ENCODE measurements around the gene MORN2. TPM values are rescaled to one million over a fixed set of nuclear protein-coding genes. Genes with fewer than 3 reads are reported as not detected.
"Not testable (repeated sequence)": the region's sequence is repeated elsewhere in the genome, so short reads cannot be mapped to it uniquely, and the experiment has no call there.

The MORN2 gene
- total RNA-seq (10 to 100 TPM; 17.0 to 35.9 (median 22.0) TPM), polyA plus RNA-seq (10 to 100 TPM; 34.1 to 74.1 (median 55.0) TPM)
- long read RNA-seq, donor 1, transcript MORN2-201 (5 exons, 739 nt): major isoform, 28 of 33 reads
- long read RNA-seq, donor 1, partial matches to known transcripts: 5 of 33 reads
- long read RNA-seq, donor 1, other reads (novel, unspliced or antisense): 0 of 33 reads
- long read RNA-seq, donor 2, transcript MORN2-201 (5 exons, 739 nt): major isoform, 13 of 13 reads
- long read RNA-seq, donor 2, partial matches to known transcripts: 0 of 13 reads
- long read RNA-seq, donor 2, other reads (novel, unspliced or antisense): 0 of 13 reads
- long read RNA-seq, donor 3, transcript MORN2-201 (5 exons, 739 nt): major isoform, 18 of 29 reads
- long read RNA-seq, donor 3, partial matches to known transcripts: 11 of 29 reads
- long read RNA-seq, donor 3, other reads (novel, unspliced or antisense): 0 of 29 reads
- long read RNA-seq, donor 4, transcript MORN2-201 (5 exons, 739 nt): major isoform, 15 of 17 reads
- long read RNA-seq, donor 4, partial matches to known transcripts: 2 of 17 reads
- long read RNA-seq, donor 4, other reads (novel, unspliced or antisense): 0 of 17 reads
- long read RNA-seq, donor 5, transcript MORN2-201 (5 exons, 739 nt): major isoform, 17 of 17 reads
- long read RNA-seq, donor 5, partial matches to known transcripts: 0 of 17 reads
- long read RNA-seq, donor 5, other reads (novel, unspliced or antisense): 0 of 17 reads
- long read RNA-seq, donor 6, transcript MORN2-201 (5 exons, 739 nt): major isoform, 20 of 22 reads
- long read RNA-seq, donor 6, partial matches to known transcripts: 0 of 22 reads
- long read RNA-seq, donor 6, other reads (novel, unspliced or antisense): 2 of 22 reads
- long read RNA-seq, donor 7, transcript MORN2-201 (5 exons, 739 nt): major isoform, 12 of 12 reads
- long read RNA-seq, donor 7, partial matches to known transcripts: 0 of 12 reads
- long read RNA-seq, donor 7, other reads (novel, unspliced or antisense): 0 of 12 reads
- long read RNA-seq, donor 8, transcript MORN2-201 (5 exons, 739 nt): major isoform, 21 of 21 reads
- long read RNA-seq, donor 8, partial matches to known transcripts: 0 of 21 reads
- long read RNA-seq, donor 8, other reads (novel, unspliced or antisense): 0 of 21 reads
- long read RNA-seq, donor 9, transcript MORN2-201 (5 exons, 739 nt): major isoform, 13 of 26 reads
- long read RNA-seq, donor 9, partial matches to known transcripts: 13 of 26 reads
- long read RNA-seq, donor 9, other reads (novel, unspliced or antisense): 0 of 26 reads
- long read RNA-seq, donor 10, transcript MORN2-201 (5 exons, 739 nt): major isoform, 9 of 14 reads
- long read RNA-seq, donor 10, partial matches to known transcripts: 5 of 14 reads
- long read RNA-seq, donor 10, other reads (novel, unspliced or antisense): 0 of 14 reads

DNA sequence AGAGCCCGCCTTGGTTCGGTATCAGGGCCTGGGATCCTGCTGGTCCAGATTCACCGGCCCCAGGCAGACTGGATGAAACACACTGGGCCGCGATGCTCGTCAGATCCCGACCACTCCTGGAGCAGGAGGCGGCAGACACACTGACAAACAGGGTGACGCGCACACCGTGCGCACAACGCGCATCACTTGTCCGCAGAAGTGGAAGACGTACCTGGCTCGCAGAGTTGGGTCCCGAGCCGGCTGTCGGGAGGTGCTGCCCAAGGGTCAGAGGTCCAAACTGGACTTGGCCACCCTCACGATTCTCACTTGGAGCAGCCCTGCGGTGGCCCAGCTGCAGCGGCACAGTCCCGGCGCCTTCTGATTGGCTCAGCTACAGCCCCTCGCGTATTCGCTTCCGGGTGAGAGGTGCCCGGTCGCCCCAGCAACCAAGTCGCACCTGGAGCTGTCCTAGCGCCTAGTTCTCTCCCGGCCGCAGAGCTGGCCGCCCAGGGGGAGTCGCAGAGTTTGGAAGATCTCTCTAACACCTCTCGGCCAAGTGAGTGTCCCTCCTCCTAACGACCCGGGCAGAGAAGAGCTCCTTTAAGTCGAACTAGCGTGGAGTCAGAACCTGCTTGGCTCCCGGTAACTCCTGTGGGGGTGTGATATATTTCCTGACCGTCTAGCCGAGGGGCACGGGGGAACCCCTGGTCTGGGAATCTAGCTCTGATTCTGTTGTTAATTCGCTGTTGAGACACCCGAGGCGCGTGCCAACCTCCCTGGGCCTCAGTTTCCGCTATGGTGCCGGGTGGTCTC lies at the start of gene MORN2, which contains the start of gene DHX57:
MORN2 (plus strand) TSS at position 401 of the 792 bp plus-strand sequence.
DHX57 (minus strand) TSS at position 359 of the 792 bp plus-strand sequence. CDS start 7,529 bp downstream, outside the sequence.
- DNase-seq: peak; percentile 87 to 97 (median 92)
- Histone ChIP-seq H3K4me1 (replicated peaks in 1 of 2) (peaks cover 0 to 14% of the 10 kb centered on the region in 2 donors), H3K27me3 (no peaks in the 10 kb centered on the region), H3K27ac (peak within 1 kb of the TSS in 4 of 5 donors; percentile 57 to 85 (median 66)), H3K9me3 (replicated peaks in 1 of 3) (no peaks in the 10 kb centered on the region), H3K4me3 (peak within 1 kb of the TSS; percentile 29 to 92 (median 82)), H3K36me3 (replicated peaks in 1 of 2) (no peaks in the 10 kb centered on the region)
- intact Hi-C loops (cut with DNase I): no loop called here
- WGBS, 4 donors: 1% methylated on average over 12 to 52 of the region's 52 CpGs
- peak in 1 of 2 donors; percentile 43 for TF ChIP-seq POLR2A (IDR thresholded peaks at IDR 0.05)
- TF ChIP-seq, protein P1, sequence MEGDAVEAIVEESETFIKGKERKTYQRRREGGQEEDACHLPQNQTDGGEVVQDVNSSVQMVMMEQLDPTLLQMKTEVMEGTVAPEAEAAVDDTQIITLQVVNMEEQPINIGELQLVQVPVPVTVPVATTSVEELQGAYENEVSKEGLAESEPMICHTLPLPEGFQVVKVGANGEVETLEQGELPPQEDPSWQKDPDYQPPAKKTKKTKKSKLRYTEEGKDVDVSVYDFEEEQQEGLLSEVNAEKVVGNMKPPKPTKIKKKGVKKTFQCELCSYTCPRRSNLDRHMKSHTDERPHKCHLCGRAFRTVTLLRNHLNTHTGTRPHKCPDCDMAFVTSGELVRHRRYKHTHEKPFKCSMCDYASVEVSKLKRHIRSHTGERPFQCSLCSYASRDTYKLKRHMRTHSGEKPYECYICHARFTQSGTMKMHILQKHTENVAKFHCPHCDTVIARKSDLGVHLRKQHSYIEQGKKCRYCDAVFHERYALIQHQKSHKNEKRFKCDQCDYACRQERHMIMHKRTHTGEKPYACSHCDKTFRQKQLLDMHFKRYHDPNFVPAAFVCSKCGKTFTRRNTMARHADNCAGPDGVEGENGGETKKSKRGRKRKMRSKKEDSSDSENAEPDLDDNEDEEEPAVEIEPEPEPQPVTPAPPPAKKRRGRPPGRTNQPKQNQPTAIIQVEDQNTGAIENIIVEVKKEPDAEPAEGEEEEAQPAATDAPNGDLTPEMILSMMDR (IDR thresholded peaks at IDR 0.05): no peak

DNA sequence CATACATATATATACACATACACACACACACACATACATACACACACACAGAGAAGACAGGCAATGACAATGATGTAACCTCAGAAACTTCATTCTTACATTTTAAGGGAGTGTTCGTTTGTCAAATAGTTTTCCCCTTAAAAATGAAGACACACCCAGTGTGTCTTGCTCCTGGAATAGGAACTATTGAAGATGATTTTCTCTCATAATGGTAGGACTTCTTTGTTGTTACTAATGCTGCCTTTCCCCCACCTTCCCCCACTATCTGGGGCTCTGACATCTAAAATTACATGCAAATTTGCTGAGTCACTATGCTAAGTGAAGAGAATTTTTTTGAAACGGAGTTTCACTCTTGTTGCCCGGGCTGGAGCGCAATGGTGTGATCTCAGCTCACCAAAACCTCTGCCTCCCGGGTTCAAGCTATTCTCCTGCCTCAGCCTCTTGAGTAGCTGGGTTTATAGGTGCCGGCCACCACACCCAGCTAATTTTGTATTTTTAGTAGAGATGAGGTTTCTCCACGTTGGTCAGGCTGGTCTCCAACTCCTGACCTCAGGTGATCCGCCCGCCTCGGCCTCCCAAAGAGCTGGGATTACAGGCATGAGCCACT lies 48.1 kb upstream of the MORN2 start:
- H3K4me1 ChIP-seq (replicated peaks in 1 of 2); H3K27me3 ChIP-seq; H3K27ac ChIP-seq; intact Hi-C loops (cut with DNase I); H3K4me3 ChIP-seq; H3K9me3 ChIP-seq (replicated peaks in 1 of 3): not testable (repeated sequence)
- peak in 1 of 7 donors; percentile 18 for DNase-seq
- 74 to 88% (median 76%) methylated on average over 10 of the region's 10 CpGs for WGBS, 4 donors
- H3K36me3 ChIP-seq (replicated peaks in 1 of 2): peaks cover 0 to 25% of the 10 kb centered on the region in 2 donors

DNA sequence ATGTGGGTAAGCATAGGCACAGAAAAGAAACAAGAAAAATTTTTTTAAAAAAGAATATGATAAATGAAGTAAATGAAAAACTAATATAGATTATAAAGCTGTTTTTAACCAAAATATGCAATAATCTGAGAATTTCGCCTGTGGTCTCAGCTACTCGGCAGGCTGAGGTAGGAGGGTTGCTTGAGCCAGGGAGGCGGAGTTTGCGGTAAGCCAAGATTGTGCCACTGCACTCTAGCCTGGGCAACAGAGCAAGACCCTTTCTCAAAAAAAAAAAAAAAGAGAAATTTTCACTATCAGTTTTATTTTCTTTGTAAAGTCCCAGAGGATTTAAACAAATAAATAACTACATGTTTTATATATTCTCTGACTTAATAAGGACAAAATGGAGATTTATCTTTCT lies 47.3 kb upstream of the MORN2 start:
- no peak for TF ChIP-seq POLR2A (IDR thresholded peaks at IDR 0.05)
- TF ChIP-seq, protein P1 (IDR thresholded peaks at IDR 0.05): no peak
- H3K4me1 ChIP-seq (replicated peaks in 1 of 2): peaks cover 0 to 6% of the 10 kb centered on the region in 2 donors
- intact Hi-C loops (cut with DNase I): no loop called here
- peaks cover 0 to 19% of the 10 kb centered on the region in 2 donors for H3K36me3 ChIP-seq (replicated peaks in 1 of 2)
- no peak overlapping the region for H3K4me3 ChIP-seq
- H3K27ac ChIP-seq: no peak overlapping the region
- DNase-seq: no peak
- H3K27me3 ChIP-seq: no peaks in the 10 kb centered on the region
- 72 to 82% (median 81%) methylated on average over 4 of the region's 4 CpGs for WGBS, 4 donors
- H3K9me3 ChIP-seq (replicated peaks in 1 of 3): no peaks in the 10 kb centered on the region
